Activated CD8-positive, alpha-beta T cell treated with anti-CD3 and anti-CD28 coated beads, Interleukin-2, amount 10 ng/mL, durations not matched to agents 7 days and 5 days (primary cell): ENCODE data around the gene LRRC75B. TPM values are rescaled to one million over a fixed set of nuclear protein-coding genes. Genes with fewer than 3 reads are reported as not detected.
A peak's percentile ranks its signal among the peaks of the same experiment; 100 is the strongest.

ENCODE experiments used
- ATAC-seq: fragments of 150-1000 bp; cut with Tn5 transposase; one replicate; pipeline ENCODE4 v1.10.0; 2021; ENCODE audit warnings: moderate library complexity
- CTCF ChIA-PET: fragments of 350-600 bp; sonication (Branson Sonifier 250); formaldehyde crosslinking; loops from one replicate; lab custom pipeline; 2021; ENCODE audit warnings: antibody characterized with exemption; lab: Charles Lee
- POLR2A ChIA-PET: fragments of 350-600 bp; sonication (Branson Sonifier 250); formaldehyde crosslinking; loops from one replicate; lab custom pipeline; 2021; ENCODE audit warnings: antibody characterized with exemption; lab: Charles Lee
- DNase-seq: peaks from one replicate; pipeline ENCODE4 v3.0.0-alpha.2; 2020
- H3K27ac Mint-ChIP-seq: one replicate; pipeline ENCODE4 v1.8.0; 2021; ENCODE audit warnings: mild to moderate bottlenecking, mixed read lengths
- H3K27me3 Mint-ChIP-seq: one replicate; pipeline ENCODE4 v1.8.0; 2021; ENCODE audit warnings: low read depth, mixed read lengths
- H3K36me3 Mint-ChIP-seq: one replicate; pipeline ENCODE4 v1.8.0; 2021; ENCODE audit warnings: low read depth, mixed read lengths
- H3K4me1 Mint-ChIP-seq: one replicate; pipeline ENCODE4 v1.8.0; 2021; ENCODE audit warnings: low read depth, mixed read lengths
- H3K4me3 Mint-ChIP-seq: one replicate; pipeline ENCODE4 v1.8.0; 2021; ENCODE audit warnings: mild to moderate bottlenecking, mixed read lengths
- H3K9me3 Mint-ChIP-seq: one replicate; pipeline ENCODE4 v1.8.0; 2022; ENCODE audit warnings: mixed read lengths; ENCODE audit not compliant: insufficient read depth
- total RNA-seq, 2 experiments: library from RNA; stranded (reverse); gene quantifications; one replicate each; pipeline ENCODE4 v1.2.3, GENCODE V29; 2021

The LRRC75B gene
- total RNA-seq, 2 experiments from 2014 or later: 0.91 to 1.3 TPM

- ATAC-seq: peak; percentile 24
- Mint-ChIP-seq H3K4me3 (no peak overlapping the region), H3K9me3 (no peaks in the 10 kb centered on the region), H3K27me3 (no peaks in the 10 kb centered on the region), H3K36me3 (peaks cover 44% of the 10 kb centered on the region), H3K4me1 (no peaks in the 10 kb centered on the region), H3K27ac (no peak overlapping the region)
- ChIA-PET POLR2A (no interaction called here), CTCF (no interaction called here)
- no peak for DNase-seq
These were observed 49.7 kb downstream of the LRRC75B start for GRCh38 chr22:24543185-24543601.

- no peak for DNase-seq
- H3K36me3 Mint-ChIP-seq: peaks cover 42% of the 10 kb centered on the region
- ATAC-seq: no peak
- no peaks in the 10 kb centered on the region for H3K9me3 Mint-ChIP-seq
- H3K27me3 Mint-ChIP-seq: no peaks in the 10 kb centered on the region
- ChIA-PET CTCF (no interaction called here), POLR2A (no interaction called here)
- H3K27ac Mint-ChIP-seq: no peak overlapping the region
- H3K4me1 Mint-ChIP-seq: no peaks in the 10 kb centered on the region
- no peak overlapping the region for H3K4me3 Mint-ChIP-seq
These were observed 50.2 kb downstream of the LRRC75B start for GRCh38 chr22:24542641-24543040.

DNA sequence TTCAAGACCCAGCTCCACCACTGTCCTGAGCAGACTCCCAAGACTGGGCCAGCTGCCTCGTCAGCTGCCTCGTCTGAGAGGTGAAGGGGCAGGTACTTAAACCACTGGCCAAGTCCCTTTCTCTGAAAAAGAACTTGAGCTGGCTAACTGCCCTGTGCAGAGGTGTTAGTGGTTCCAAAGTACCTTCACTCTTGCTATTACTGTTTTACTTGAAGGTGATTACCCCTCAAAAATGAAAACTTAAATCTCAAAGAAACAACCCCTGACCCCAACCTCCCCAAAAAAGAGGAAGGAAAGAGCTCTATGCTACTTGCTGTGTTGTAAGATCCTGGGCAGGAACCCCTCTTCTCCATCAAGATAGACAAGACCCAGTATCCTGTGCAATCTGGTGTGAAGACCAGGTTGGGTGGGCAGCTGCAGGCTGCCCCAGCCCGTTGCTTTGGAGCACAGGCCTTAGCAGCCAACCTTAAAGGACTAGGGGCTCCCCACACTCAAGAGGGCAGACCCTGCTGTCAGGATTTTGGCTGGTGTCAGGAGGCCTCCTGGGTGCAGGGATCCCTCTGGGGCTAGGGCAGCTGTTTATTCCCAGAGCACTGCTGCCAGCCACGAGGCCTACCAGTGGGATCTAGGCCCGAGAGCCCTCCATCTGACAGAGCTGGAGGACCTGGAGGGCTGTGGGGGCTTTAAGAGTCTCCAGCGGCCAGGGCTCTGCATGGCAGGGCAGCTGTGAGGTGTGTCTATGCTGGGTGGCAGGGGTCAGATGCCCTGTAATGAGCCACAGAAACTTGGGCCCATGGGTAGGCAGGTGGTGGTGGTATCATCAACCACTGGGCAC is 51.0 kb downstream of the LRRC75B start:
- H3K27ac Mint-ChIP-seq: no peak overlapping the region
- ChIA-PET CTCF (no interaction called here), POLR2A (interaction anchor here (0.7 kb wide), 1 partner anchor 12 kb away, joined by 4 read pairs; no protein-coding TSS in a partner anchor)
- H3K9me3 Mint-ChIP-seq: no peaks in the 10 kb centered on the region
- no peak for ATAC-seq
- H3K4me1 Mint-ChIP-seq: no peaks in the 10 kb centered on the region
- H3K27me3 Mint-ChIP-seq: no peaks in the 10 kb centered on the region
- peaks cover 35% of the 10 kb centered on the region for H3K36me3 Mint-ChIP-seq
- H3K4me3 Mint-ChIP-seq: no peak overlapping the region
- no peak for DNase-seq

- Mint-ChIP-seq H3K4me1 (no peaks in the 10 kb centered on the region), H3K9me3 (no peaks in the 10 kb centered on the region), H3K27me3 (no peaks in the 10 kb centered on the region), H3K27ac (no peak overlapping the region), H3K36me3 (peaks cover 32% of the 10 kb centered on the region), H3K4me3 (no peak overlapping the region)
- CTCF ChIA-PET: no interaction called here
- DNase-seq (no peak), ATAC-seq (no peak)
- POLR2A ChIA-PET: no interaction called here
These were observed 52.4 kb downstream of the LRRC75B start for GRCh38 chr22:24540470-24540869.

- ChIA-PET CTCF (interaction anchor here (1.1 to 1.3 kb wide), 2 partner anchors 10 to 14 kb away, joined by 4 to 5 read pairs; no protein-coding TSS in a partner anchor), POLR2A (no interaction called here)
- Mint-ChIP-seq H3K27ac (no peak overlapping the region), H3K27me3 (no peaks in the 10 kb centered on the region), H3K36me3 (peaks cover 13% of the 10 kb centered on the region), H3K9me3 (no peaks in the 10 kb centered on the region), H3K4me3 (no peak overlapping the region), H3K4me1 (no peaks in the 10 kb centered on the region)
- no peak for DNase-seq
- no peak for ATAC-seq
These were observed 56.8 kb downstream of the LRRC75B start for GRCh38 chr22:24536089-24536488.

Other genes starting within 250 kb of the LRRC75B start
- 10 to 100 TPM; 20.3 to 20.4 TPM for gene ADORA2A, start 165.5 kb downstream of the LRRC75B start, total RNA-seq
- under 1 TPM; 0.24 to 0.31 TPM for gene UPB1, start 97.7 kb downstream of the LRRC75B start, total RNA-seq
- 100 to 1,000 TPM; 129 to 133 TPM for gene GUCD1, start 37.9 kb downstream of the LRRC75B start, total RNA-seq
- 100 to 1,000 TPM; 136 to 144 TPM for gene SNRPD3, start 37.1 kb downstream of the LRRC75B start, total RNA-seq
- 10 to 100 TPM; 20.0 to 23.6 TPM for gene GGT1, start 10.1 kb upstream of the LRRC75B start, total RNA-seq
- not detected for gene PIWIL3, start 181.6 kb upstream of the LRRC75B start, total RNA-seq
- not detected for gene SGSM1, start 213.1 kb upstream of the LRRC75B start, total RNA-seq